K562 (cell line): ENCODE data around the gene KRTCAP2. TPM values are rescaled to one million over a fixed set of nuclear protein-coding genes. Genes with fewer than 3 reads are reported as not detected.
A peak's percentile ranks its signal among the peaks of the same experiment; 100 is the strongest.

Source experiments
- ARID2 ChIP-seq: fragments of 450-650 bp; IDR thresholded peaks from 2 replicates; pipeline ENCODE4 v1.6.1; 2017; ENCODE audit warnings: antibody characterized with exemption, mild to moderate bottlenecking
- ARID3A ChIP-seq: IDR thresholded peaks from 2 replicates; pipeline ENCODE4 v1.6.1; 2012; ENCODE audit warnings: low read depth, low read length, improper control_type of control experiment, borderline replicate concordance
- CC2D1A ChIP-seq: fragments of 450-650 bp; IDR thresholded peaks from 2 replicates; pipeline ENCODE4 v1.6.1; 2017; ENCODE audit warnings: mild to moderate bottlenecking
- CCAR2 ChIP-seq: fragments of 200-400 bp; formaldehyde crosslinking; IDR thresholded peaks from 2 replicates; pipeline ENCODE4 v1.6.1; 2017; ENCODE audit warnings: mild to moderate bottlenecking, low read depth, low read length
- CGGBP1 ChIP-seq: fragments of 250-450 bp; sonication (Bioruptor Pico); IDR thresholded peaks from 2 replicates; pipeline ENCODE4 v1.9.0; 2021; ENCODE audit warnings: mild to moderate bottlenecking
- CHD1 ChIP-seq: fragments of 200-600 bp; sonication (generic); IDR thresholded peaks from one replicate; pipeline ENCODE4 v1.6.1; 2012; ENCODE audit warnings: mild to moderate bottlenecking, moderate library complexity, low read length, inconsistent platforms
- CXXC5 ChIP-seq: fragments of 250-450 bp; sonication (Bioruptor Pico); IDR thresholded peaks from 2 replicates; pipeline ENCODE4 v1.8.0; 2022; ENCODE audit warnings: inconsistent platforms, mild to moderate bottlenecking, moderate library complexity
- FOXK1 ChIP-seq: sonication (generic); formaldehyde crosslinking; IDR thresholded peaks from 2 replicates; pipeline ENCODE4 v1.8.0; 2022; ENCODE audit warnings: missing genetic modification reagents, mild to moderate bottlenecking, borderline replicate concordance
- GABPA ChIP-seq: fragments of 200-800 bp; sonication (Bioruptor generic); conservative IDR thresholded peaks from 2 replicates; pipeline ENCODE4 v1.6.1; 2016; ENCODE audit warnings: low read depth, missing genetic modification characterization, missing compliant biosample characterization
- GATA2 ChIP-seq: sonication (generic); formaldehyde crosslinking; IDR thresholded peaks from 2 replicates; pipeline ENCODE4 v1.4.0; 2020; ENCODE audit warnings: mild to moderate bottlenecking, missing genetic modification reagents
- GTF2F1 ChIP-seq: IDR thresholded peaks from 2 replicates; pipeline ENCODE4 v1.6.1; 2011; ENCODE audit warnings: low read depth, low read length, improper control_type of control experiment
- HNRNPLL ChIP-seq: fragments of 200-400 bp; formaldehyde crosslinking; IDR thresholded peaks from 2 replicates; pipeline ENCODE4 v1.6.1; 2017; ENCODE audit warnings: low read length, low read depth, mild to moderate bottlenecking; ENCODE audit not compliant: poor library complexity, severe bottlenecking
- KLF10 ChIP-seq: fragments of 250-450 bp; sonication (Bioruptor Pico); IDR thresholded peaks from 2 replicates; pipeline ENCODE4 v1.6.1; 2021; ENCODE audit warnings: matching md5 sums
- MAFG ChIP-seq: fragments of 450-650 bp; conservative IDR thresholded peaks from 2 replicates; pipeline ENCODE4 v1.6.1; 2016; ENCODE audit warnings: missing genetic modification characterization, missing compliant biosample characterization
- MTA2 ChIP-seq: fragments of 450-650 bp; IDR thresholded peaks from 2 replicates; pipeline ENCODE4 v1.6.1; 2016; ENCODE audit warnings: low read depth
- NCOR1 ChIP-seq: fragments of 450-650 bp; IDR thresholded peaks from 2 replicates; pipeline ENCODE4 v1.6.1; 2016; ENCODE audit warnings: mild to moderate bottlenecking, moderate library complexity
- PHTF2 ChIP-seq: fragments of 250-450 bp; sonication (Bioruptor Pico); IDR thresholded peaks from 2 replicates; pipeline ENCODE4 v1.5.0; 2021; ENCODE audit warnings: mild to moderate bottlenecking
- PRPF4 ChIP-seq: fragments of 200-400 bp; formaldehyde crosslinking; IDR thresholded peaks from one replicate; pipeline ENCODE4 v1.6.1; 2017; ENCODE audit warnings: low read length, low read depth, mild to moderate bottlenecking; ENCODE audit not compliant: insufficient read depth, poor library complexity, severe bottlenecking
- PTTG1 ChIP-seq: fragments of 450-650 bp; IDR thresholded peaks from 2 replicates; pipeline ENCODE4 v1.6.1; 2016; ENCODE audit warnings: low read depth, mild to moderate bottlenecking, missing genetic modification characterization, missing compliant biosample characterization
- RUNX1 ChIP-seq: sonication (generic); IDR thresholded peaks from 2 replicates; pipeline ENCODE4 v1.6.1; 2016; ENCODE audit warnings: antibody characterized with exemption, low read depth
- TBL1XR1 ChIP-seq, 2 experiments: IDR thresholded peaks; 2 replicates each; pipeline ENCODE4 v1.6.1; 2012; ENCODE audit warnings: improper control_type of control experiment in 2 of 2, low read length in 2 of 2, mild to moderate bottlenecking in 1 of 2
- TEAD4 ChIP-seq, 2 experiments: sonication (generic) in 1 of 2; formaldehyde crosslinking in 1 of 2; IDR thresholded peaks; 2 replicates each; pipeline versions ENCODE4 v1.6.1 to v1.8.0; 2012 to 2022; ENCODE audit warnings: borderline replicate concordance in 1 of 2, inconsistent platforms in 1 of 2, low read length in 1 of 2, mild to moderate bottlenecking in 1 of 2, missing genetic modification reagents in 1 of 2
- U2AF1 ChIP-seq: fragments of 200-400 bp; formaldehyde crosslinking; optimal IDR thresholded peaks from 2 replicates; pipeline ENCODE3; 2017; ENCODE audit warnings: mild to moderate bottlenecking, low read depth, low read length, moderate library complexity
- XRCC3 ChIP-seq: fragments of 450-650 bp; IDR thresholded peaks from 2 replicates; pipeline ENCODE4 v1.6.1; 2017; ENCODE audit warnings: mild to moderate bottlenecking, moderate library complexity
- XRCC4 ChIP-seq: IDR thresholded peaks from one replicate; pipeline ENCODE4 v1.6.1; 2011; ENCODE audit not compliant: insufficient read depth, insufficient read length; ENCODE audit errors: extremely low read depth
- ZBTB1 ChIP-seq: sonication (generic); formaldehyde crosslinking; IDR thresholded peaks from 2 replicates; pipeline ENCODE4 v1.8.1; 2023; ENCODE audit warnings: missing genetic modification reagents, low read depth, mild to moderate bottlenecking, borderline replicate concordance
- ZNF175 ChIP-seq: fragments of 200-800 bp; sonication (Bioruptor generic); IDR thresholded peaks from 2 replicates; pipeline ENCODE4 v1.6.1; 2016; ENCODE audit warnings: low read depth, mild to moderate bottlenecking, missing genetic modification characterization, missing compliant biosample characterization
- ZNF316 ChIP-seq: fragments of 450-650 bp; IDR thresholded peaks from 2 replicates; pipeline ENCODE4 v1.6.1; 2016
- ZNF347 ChIP-seq: fragments of 450-650 bp; formaldehyde crosslinking; IDR thresholded peaks from 2 replicates; pipeline ENCODE4 v1.4.0; 2020; ENCODE audit warnings: low read depth, mild to moderate bottlenecking, moderate library complexity
- ZNF77 ChIP-seq: fragments of 250-450 bp; sonication (Bioruptor Pico); IDR thresholded peaks from 2 replicates; pipeline ENCODE4 v1.5.0; 2020
- polyA plus RNA-seq, 8 experiments: library from polyadenylated mRNA; depleted of rRNA in 4 of 8; stranded (reverse) in 5 of 8; unstranded in 3 of 8; fragments of >200 nt; fragmentation: Nextera tagmentation in 2 of 8; fragmentation: Illumina TruSeq in 1 of 8; extraction: Ambion mirVana in 2 of 8; extraction: Trizol in 1 of 8; gene quantifications; 2 replicates each; pipeline versions ENCODE4 v1.2.1 to v1.2.3, GENCODE V29; 2011 to 2014; ENCODE audit warnings: inconsistent platforms in 1 of 8, missing spikeins in 1 of 8
- total RNA-seq, 7 experiments: library from RNA; depleted of rRNA in 6 of 7; stranded (reverse); fragments of >200 nt in 6 of 7; fragmentation: Illumina TruSeq in 2 of 7; extraction: Trizol in 2 of 7; gene quantifications; 2 replicates each; pipeline versions ENCODE4 v1.2.1 to v1.2.3, GENCODE V29; 2011 to 2021; ENCODE audit warnings: low replicate concordance in 1 of 7

Gene KRTCAP2
- total and polyA plus RNA-seq, 9 of the 15 experiments (the other 6 are each of a cell fraction or from before 2014, with no cell fraction given), result 126 to 436 (median 244) TPM

GRCh38 chr1:155172732-155173477, at the start of gene KRTCAP2 (continued):
- TF ChIP-seq ZNF175 (CRISPR knock-in tag) (no peak), CXXC5 (CRISPR knock-in tag) (peak; percentile 66), CC2D1A (no peak), HNRNPLL (no peak), ZBTB1 (CRISPR knock-in tag) (0 out of 2 replicates have a peak, but pooled peaks have one; percentile 62), CGGBP1 (no peak), TBL1XR1 (IDR thresholded peaks at IDR 0.05; ENCODE audit: low read length in 2 of 2) (peak in 1 of 2 experiments; percentile 18; a peak in 1 of 4 replicates), ZNF77 (CRISPR knock-in tag) (no peak), CCAR2 (no peak), FOXK1 (CRISPR knock-in tag) (no peak), CHD1 (no peak), XRCC4 (no peak), U2AF1 (no peak), TEAD4 (IDR thresholded peaks at IDR 0.05; ENCODE audit: low read length) (no peak), TEAD4 (CRISPR knock-in tag; IDR thresholded peaks at IDR 0.05; ENCODE audit: borderline replicate concordance) (no peak), ZNF347 (CRISPR knock-in tag) (no peak), MAFG (no peak), MTA2 (no peak), PRPF4 (no peak), KLF10 (CRISPR knock-in tag) (no peak), ARID3A (no peak), RUNX1 (no peak), XRCC3 (no peak), NCOR1 (no peak), PHTF2 (CRISPR knock-in tag) (no peak), ARID2 (no peak), ZNF316 (peak; percentile 10; the same call in 1 of the 2 replicates), GABPA (tag) (0 out of 2 replicates have a peak, but pooled peaks have one; percentile 45), GTF2F1 (peak; percentile 68; the same call in 1 of the 2 replicates), PTTG1 (tag) (no peak), GATA2 (CRISPR knock-in tag) (no peak)
